Progenitor cell of endocrine pancreas (in vitro differentiated cells): ENCODE results near the gene PLA2R1. TPM values are rescaled to one million over a fixed set of nuclear protein-coding genes. Genes with fewer than 3 reads are reported as not detected.
"Not testable (repeated sequence)": the region's sequence is repeated elsewhere in the genome, so short reads cannot be mapped to it uniquely, and the experiment has no call there.

Source experiments
- DNase-seq: peaks from one replicate; pipeline ENCODE4 v3.0.0; 2021; ENCODE audit warnings: low spot score; ENCODE audit not compliant: unreplicated experiment
- H3K27ac Mint-ChIP-seq: 2 replicates; pipeline ENCODE4 v1.8.0; 2021; ENCODE audit warnings: mild to moderate bottlenecking, moderate library complexity, mixed read lengths
- H3K27me3 Mint-ChIP-seq: 2 replicates; pipeline ENCODE4 v1.8.0; 2021; ENCODE audit warnings: mixed read lengths
- H3K36me3 Mint-ChIP-seq: 2 replicates; pipeline ENCODE4 v1.8.0; 2022; ENCODE audit warnings: mixed read lengths; ENCODE audit not compliant: insufficient read depth
- H3K4me1 Mint-ChIP-seq: 2 replicates; pipeline ENCODE4 v1.8.0; 2021; ENCODE audit warnings: low read depth, mixed read lengths
- H3K4me3 Mint-ChIP-seq: 2 replicates; pipeline ENCODE4 v1.8.0; 2021; ENCODE audit warnings: low read depth, mild to moderate bottlenecking, moderate library complexity, mixed read lengths
- H3K9me3 Mint-ChIP-seq: 2 replicates; pipeline ENCODE4 v1.8.0; 2021; ENCODE audit warnings: low read depth, mixed read lengths
- total RNA-seq: library from RNA; stranded (reverse); gene quantifications from 2 replicates; pipeline ENCODE4 v1.2.1, GENCODE V29; 2021
- TF ChIP-seq, protein P1 (sequence below): fragments of 200-600 bp; sonication (generic); IDR thresholded peaks from one replicate; pipeline ENCODE4 v1.5.0; 2021; ENCODE audit warnings: antibody characterized with exemption, mild to moderate bottlenecking; ENCODE audit not compliant: unreplicated experiment

Gene PLA2R1
- total RNA-seq, 1 donor from 2014 or later = 1.3 TPM

DNA sequence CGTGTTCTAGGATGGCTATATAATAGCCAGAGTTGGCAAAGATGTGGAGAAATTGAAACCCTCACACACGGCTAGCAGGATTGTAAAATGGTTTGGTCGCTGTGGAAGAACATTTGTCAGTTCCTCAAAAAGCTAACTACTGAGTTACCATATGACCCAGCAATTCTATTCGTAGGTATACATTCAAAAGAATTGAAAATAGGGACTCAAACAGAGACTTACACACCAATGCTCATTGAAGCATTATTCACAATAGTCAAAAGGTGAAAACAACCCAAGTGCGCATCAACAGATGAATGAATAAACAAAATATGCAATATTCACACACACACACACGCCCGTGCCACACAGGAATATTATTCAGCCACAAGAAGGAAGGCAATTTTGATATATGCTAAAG, 98.7 kb downstream of the PLA2R1 start:
- Mint-ChIP-seq H3K27me3 (peaks cover 5% of the 10 kb centered on the region), H3K4me3 (no peak overlapping the region), H3K9me3 (no peaks in the 10 kb centered on the region), H3K4me1 (peaks cover 4% of the 10 kb centered on the region), H3K36me3 (no peaks in the 10 kb centered on the region), H3K27ac (no peak overlapping the region)
- TF ChIP-seq, protein P1, sequence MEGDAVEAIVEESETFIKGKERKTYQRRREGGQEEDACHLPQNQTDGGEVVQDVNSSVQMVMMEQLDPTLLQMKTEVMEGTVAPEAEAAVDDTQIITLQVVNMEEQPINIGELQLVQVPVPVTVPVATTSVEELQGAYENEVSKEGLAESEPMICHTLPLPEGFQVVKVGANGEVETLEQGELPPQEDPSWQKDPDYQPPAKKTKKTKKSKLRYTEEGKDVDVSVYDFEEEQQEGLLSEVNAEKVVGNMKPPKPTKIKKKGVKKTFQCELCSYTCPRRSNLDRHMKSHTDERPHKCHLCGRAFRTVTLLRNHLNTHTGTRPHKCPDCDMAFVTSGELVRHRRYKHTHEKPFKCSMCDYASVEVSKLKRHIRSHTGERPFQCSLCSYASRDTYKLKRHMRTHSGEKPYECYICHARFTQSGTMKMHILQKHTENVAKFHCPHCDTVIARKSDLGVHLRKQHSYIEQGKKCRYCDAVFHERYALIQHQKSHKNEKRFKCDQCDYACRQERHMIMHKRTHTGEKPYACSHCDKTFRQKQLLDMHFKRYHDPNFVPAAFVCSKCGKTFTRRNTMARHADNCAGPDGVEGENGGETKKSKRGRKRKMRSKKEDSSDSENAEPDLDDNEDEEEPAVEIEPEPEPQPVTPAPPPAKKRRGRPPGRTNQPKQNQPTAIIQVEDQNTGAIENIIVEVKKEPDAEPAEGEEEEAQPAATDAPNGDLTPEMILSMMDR = no peak
- DNase-seq = no peak

DNA sequence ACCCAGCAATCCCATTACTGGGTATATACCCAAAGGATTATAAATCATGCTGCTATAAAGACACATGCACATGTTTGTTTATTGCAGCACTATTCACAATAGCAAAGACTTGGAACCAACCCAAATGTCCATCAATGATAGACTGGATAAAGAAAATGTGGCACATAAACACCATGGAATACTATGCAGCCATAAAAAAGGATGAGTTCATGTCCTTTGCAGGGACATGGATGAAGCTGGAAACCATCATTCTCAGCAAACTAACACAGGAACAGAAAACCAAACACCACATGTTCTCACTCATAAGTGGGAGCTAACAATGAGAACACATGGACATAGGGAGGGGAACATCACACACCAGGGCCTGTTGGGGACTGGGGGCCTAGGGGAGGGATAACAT, 99.9 kb downstream of the PLA2R1 start:
- not testable (repeated sequence) for H3K4me3 Mint-ChIP-seq, H3K4me1 Mint-ChIP-seq

DNA sequence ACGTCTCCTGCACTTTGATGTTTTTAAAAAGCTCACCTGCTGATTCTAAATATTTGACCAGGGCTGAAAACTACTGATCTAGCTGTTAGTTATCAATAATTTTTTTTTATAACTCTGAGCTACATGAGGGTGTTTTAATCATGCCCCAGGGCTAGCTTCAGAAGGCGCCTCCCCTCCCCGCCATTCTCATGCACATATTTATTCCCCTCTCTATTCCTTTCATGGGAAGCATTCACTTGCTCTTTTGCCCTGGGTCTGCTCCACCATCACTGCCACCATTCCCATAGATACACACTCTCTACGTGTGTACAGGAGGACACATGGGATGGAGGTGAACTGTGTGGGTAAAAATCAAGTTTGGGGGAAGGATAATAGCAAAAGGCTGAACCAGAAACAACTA, 101.0 kb downstream of the PLA2R1 start:
- TF ChIP-seq, protein P1 = no peak
- Mint-ChIP-seq H3K4me1 (peaks cover 4% of the 10 kb centered on the region), H3K27ac (no peak overlapping the region), H3K27me3 (peaks cover 5% of the 10 kb centered on the region), H3K9me3 (no peaks in the 10 kb centered on the region), H3K36me3 (no peaks in the 10 kb centered on the region), H3K4me3 (no peak overlapping the region)
- no peak for DNase-seq

More for the DNA sequence above, 99.9 kb downstream of the PLA2R1 start:
- H3K9me3 Mint-ChIP-seq, H3K27ac Mint-ChIP-seq, H3K27me3 Mint-ChIP-seq, H3K36me3 Mint-ChIP-seq, DNase-seq: not testable (repeated sequence)

DNA sequence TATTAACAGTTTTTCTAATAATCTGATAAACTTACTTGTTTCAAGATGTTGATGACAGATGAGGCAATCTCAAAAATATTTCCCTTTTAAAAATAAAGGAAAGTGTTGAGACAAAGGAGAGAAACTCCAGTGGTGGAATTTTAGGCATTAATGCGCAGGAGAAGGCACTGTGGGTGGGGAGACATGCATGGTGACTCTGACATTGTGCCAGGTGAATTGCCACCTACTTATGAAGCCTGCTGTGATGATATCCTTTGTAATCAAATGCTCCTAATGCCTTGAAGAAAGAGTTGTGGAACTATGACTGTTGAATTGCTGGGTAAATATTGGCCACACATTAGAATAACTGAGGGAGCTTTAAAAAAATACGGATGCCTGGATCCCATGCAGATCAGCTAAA, 101.4 kb downstream of the PLA2R1 start:
- peaks cover 4% of the 10 kb centered on the region for H3K4me1 Mint-ChIP-seq
- no peak overlapping the region for H3K27ac Mint-ChIP-seq
- H3K27me3 Mint-ChIP-seq = peaks cover 5% of the 10 kb centered on the region
- no peaks in the 10 kb centered on the region for H3K9me3 Mint-ChIP-seq
- H3K4me3 Mint-ChIP-seq = no peak overlapping the region
- TF ChIP-seq, protein P1 = no peak
- no peak for DNase-seq
- H3K36me3 Mint-ChIP-seq = no peaks in the 10 kb centered on the region

DNA sequence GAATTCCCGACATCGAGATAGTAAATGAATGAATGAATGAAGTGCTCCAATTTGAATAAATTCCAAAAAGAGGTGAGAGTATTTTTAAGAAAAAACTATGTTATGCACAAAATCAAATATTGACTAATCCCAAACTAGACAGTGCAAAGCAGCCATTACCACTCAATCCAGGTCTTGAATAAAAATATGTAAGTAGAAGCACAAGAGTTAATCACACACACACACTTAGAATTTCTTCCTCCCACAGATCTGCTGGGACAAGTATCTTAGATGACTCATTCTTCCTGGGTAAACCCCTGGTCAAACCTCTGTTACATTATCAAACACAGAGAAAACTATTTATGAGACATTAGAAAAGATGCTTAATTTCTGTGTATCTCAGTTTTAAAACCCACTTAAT, 102.0 kb downstream of the PLA2R1 start:
- no peak overlapping the region for H3K27ac Mint-ChIP-seq
- DNase-seq = no peak
- no peaks in the 10 kb centered on the region for H3K9me3 Mint-ChIP-seq
- H3K27me3 Mint-ChIP-seq = peaks cover 5% of the 10 kb centered on the region
- H3K4me1 Mint-ChIP-seq = peaks cover 4% of the 10 kb centered on the region
- H3K4me3 Mint-ChIP-seq = no peak overlapping the region
- no peaks in the 10 kb centered on the region for H3K36me3 Mint-ChIP-seq
- TF ChIP-seq, protein P1 = no peak

DNA sequence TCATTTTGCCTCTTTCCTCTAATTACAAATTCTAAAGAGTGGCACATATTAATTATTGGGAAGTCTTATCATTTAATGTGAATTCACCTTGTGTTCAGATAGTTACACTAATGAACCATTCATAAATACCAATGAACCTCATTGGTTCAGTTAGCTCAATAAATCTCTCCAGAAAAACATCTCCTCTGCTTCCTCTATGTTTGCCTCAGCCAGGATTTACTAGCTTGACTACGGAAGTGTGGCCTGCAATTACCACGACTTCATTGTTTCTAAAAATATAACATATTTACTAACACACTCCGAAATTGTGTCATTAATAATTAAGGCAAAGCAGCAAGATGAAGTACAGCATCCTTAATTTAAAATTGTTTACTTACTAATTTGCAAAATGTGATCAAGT, 103.3 kb downstream of the PLA2R1 start:
- H3K4me3 Mint-ChIP-seq = no peak overlapping the region
- DNase-seq = no peak
- no peaks in the 10 kb centered on the region for H3K36me3 Mint-ChIP-seq
- H3K9me3 Mint-ChIP-seq = no peaks in the 10 kb centered on the region
- TF ChIP-seq, protein P1 = no peak
- no peak overlapping the region for H3K27ac Mint-ChIP-seq
- H3K4me1 Mint-ChIP-seq = peaks cover 4% of the 10 kb centered on the region
- peaks cover 2% of the 10 kb centered on the region for H3K27me3 Mint-ChIP-seq
